HG03342 (cell line): Measurements from ENCODE around the gene ROR1.

Experiments
- ATAC-seq: cut with Tn5 transposase; IDR thresholded peaks from one replicate; pipeline ENCODE4 v1.9.1; 2021; ENCODE audit warnings: mild to moderate bottlenecking, moderate library complexity; ENCODE audit not compliant: unreplicated experiment

ROR1 gene

DNA sequence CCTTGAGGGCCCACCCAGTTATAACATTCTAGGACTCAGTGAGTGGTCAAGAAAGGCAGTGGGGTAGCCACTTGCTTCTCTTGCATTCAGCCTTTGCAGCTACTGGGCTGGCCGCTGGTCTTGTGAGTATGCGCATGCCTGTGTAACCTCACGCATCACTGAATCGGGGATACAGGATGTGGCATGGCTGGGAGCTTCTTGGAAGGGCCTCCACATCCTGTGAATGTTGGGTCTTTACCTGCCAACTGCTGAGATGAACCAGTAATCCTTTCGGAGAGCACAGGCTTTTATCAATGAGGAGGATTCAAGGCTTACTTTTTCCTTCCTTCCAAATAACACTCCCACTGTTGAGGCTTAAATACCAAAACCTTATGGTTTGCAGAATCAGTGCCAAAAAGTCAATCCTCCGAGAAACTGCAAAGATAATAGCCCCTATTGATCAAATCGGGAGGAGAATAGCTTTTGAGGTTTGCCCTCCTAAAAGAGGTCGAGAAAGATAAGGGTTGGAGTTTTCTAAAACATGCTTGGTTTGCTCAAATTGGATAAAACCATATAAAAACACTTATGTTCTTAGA is 230.7 kb downstream of the ROR1 start:
- ATAC-seq: no peak

DNA sequence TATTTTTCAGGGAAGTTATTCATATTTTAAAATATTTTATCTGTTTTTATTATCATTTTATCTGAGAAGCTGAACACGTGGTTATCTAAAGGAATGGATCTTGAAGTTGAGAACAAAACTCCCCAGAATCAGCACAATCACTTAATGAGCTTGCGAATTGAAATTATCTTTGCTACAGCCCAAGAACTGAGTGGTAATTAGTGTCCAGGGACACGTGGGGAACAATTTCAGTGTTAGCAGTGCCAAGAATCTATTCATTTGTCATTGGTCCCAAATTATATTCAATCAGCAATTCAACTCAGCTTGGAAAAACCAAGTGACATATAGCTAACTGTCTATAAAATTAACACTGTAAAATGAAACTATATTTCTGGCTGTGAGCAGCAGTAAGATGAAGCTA is 232.0 kb downstream of the ROR1 start:
- ATAC-seq: no peak

DNA sequence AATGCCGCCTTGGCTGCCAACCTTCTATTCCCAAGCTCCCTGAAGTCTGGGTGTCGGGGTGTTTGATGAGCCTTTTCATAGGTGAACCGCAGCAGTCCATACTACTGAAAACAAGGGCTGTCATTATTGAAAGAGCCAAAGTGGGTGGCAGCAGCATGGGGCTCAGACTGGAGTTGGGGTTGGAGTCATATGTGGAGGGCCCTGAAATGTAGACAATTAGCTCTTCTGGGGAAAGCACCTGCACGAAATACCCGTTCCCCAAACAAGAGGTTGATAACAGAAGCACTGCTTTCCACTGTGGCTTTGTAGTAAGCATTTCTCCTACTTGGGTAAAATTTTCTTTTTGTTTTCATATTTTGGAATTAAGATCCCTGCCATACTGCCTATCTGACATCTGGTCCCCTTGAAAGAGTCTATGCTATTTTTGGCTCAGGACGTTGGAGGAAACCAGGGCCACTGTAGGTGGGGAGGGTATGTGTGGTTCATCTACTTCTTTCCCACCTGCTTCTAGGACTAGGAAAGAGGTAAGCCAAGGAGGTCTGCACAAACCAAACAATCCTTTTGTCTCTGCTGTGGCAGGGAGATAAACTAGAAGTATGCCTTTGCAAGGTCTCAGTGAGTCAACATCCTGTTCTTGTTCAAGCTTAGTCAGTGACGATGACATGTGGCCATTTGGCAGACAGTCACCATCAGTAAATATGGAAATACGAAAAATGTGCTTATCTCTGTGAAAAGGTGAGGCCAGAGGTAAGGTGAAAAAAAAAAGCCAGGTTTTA is 232.6 kb downstream of the ROR1 start:
- ATAC-seq: no peak

DNA sequence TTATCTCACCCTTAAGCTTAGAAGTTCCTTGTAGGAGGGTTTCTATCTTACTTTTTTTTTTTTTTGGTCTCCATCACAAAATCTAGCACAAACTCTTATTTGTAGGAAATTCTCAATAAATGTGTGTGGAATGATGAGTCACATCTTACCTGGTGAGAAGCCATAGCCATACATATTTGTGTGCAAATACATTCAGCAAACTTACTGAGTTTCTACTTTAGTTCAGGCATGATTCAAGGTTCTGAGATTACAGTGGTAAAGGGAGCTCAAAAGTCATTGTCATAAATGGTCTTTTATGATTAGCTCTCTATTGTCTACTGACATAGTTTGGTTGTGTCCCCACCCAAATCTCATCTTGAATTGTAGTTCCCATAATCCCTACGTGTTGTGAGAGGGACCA is 236.5 kb downstream of the ROR1 start:
- no peak for ATAC-seq

DNA sequence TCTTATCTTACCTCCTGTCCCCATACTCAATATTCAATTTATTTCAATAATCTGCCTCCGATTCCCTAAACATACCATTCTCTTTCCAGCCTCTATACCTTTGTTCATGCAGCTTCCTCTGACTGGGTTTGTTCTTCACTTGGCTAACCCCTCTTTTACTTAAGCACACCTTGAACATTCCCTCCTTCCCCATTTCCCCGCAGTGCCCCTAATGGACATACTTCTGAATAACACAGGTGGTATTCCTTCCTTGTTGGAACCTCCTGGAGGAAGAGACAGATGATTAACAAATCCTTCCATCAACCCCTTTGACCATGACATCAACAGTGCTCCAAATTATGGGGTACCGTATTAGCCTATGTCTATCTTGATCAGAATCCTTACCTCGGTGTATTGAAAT is 239.6 kb downstream of the ROR1 start:
- no peak for ATAC-seq

DNA sequence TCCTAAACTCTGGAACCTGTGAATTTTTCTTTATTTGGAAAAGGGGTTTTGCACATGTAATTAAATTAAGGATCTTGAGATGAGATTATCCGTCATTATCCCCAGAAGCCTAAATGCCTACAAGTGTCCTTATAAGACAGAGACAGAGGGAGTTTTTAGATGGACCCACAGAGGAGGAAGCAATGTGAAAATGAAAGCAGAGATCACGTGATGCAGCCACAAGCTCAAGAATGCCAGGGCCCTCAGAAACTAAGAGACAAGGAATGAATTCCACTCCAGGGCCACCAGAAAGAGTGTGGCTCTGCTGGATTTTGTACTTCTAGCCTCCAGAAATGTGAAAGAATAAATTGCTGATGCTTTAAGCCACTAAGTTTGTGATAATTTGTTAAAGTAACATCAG is 246.0 kb downstream of the ROR1 start:
- peak; percentile 85 for ATAC-seq

DNA sequence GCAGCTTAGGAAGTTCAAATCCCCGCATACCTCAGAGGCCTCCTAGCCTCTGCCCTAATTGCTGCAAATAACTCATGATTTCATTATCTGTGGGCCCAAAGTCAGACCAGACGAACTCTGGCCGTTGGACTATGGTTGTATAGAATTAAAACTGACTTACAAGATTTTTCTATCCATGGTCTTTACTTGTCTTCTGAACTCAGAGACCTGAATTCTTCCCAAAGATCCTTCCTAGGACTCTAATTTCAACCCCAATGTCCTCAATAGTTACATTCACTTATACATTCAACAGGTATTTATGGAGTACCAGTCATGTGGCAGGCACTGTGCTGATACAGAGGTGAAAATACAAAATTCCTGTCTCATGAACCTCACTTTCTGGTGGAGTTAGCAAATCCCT is 247.2 kb downstream of the ROR1 start:
- ATAC-seq: no peak

DNA sequence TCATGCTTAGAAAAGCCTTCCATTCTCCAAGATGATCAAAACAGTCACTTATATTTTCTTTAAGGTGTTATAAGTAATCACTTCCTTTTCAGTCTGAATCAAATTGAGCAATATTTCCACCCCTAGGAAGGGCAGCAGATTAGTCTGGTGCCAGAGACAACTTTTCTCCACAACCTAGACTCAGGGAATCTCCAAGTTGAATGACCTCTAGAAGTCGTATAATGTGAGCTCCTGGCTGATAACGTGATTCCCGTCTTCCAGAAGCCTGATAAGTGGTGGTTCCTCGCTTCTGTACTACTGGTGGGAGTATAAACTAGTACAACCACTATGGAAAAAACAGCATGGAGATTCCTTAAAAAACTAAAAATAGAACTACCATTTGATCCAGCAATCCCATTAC is 251.2 kb downstream of the ROR1 start:
- ATAC-seq: no peak

DNA sequence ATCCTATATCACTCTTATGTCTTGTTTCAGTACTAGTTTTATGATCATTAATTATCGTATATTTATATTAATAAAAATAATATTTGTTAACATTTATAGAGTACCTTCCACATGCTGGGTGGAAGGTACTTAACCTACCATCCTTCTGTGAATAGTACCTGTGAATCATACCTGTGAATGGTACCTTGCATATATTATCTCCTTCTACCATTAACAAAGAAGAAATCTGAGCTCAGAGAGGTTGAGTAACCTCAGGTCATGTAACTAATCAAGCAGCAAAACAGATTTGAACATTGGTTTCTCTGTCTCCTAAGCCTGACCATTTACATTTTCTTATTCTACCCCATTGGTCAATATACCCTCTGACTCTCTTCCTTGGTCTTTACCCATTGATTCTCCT is 255.2 kb downstream of the ROR1 start:
- ATAC-seq: no peak

DNA sequence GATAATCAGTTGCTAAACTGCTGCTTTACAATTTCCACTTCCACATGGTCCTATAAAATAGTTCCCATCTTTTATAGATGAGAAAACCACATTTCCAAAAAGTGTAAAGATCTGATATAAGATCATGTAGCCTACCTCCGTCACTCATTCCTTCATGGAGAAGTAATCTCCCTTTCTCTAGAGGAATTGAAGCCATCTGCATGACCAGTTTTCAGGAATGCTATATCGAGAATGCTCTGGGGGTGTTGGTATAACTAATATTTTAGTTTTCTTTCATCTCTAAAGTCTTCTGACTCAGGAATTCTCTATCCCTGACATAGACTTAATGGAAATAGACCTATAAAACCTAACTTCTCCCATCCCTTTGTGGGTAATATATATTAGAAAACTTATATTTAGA is 256.6 kb downstream of the ROR1 start:
- ATAC-seq: no peak

DNA sequence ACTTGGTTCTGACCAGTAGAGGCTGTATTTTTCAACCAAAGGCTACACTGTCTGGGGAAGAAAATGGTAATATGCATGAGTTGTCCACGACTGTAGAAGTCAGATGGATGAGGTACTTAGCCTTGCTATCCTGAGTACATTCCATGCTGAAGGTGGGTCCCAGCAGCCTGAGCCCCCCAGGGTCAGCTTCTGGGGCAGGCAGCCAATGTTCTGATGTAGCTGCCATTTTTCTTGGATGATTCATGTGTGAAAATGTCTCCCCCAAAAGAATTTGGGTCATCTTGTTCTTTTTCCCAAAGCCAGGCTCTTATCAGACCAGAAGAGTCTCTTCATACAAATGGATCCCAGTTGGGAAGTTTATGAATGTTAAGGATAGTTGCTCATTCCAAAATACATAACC is 257.4 kb downstream of the ROR1 start:
- no peak for ATAC-seq

DNA sequence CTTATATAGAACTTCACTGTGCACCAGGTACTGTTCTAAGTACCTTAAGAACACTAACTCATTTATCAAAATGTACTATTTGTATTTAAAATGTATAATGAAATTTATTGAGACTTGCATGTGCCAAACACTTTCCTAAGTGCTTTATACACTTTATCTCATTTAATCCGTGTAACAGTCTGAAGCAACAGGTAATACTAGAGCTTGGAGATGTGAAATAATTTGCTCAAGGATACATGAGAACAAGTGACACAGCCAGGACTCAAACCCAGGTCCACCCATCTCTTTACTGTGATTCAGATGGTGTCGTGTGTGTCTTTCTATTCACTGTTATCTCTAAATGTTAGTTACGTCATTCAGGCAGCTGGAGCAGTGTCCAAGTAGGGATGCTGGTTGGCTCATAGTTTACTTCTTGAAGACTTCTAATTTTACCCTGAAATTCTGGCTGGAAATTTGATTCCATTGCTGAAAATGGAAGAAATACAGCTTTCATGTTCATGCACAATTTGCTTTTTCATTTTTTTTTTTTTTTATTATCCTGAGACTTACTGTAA is 259.9 kb downstream of the ROR1 start:
- ATAC-seq: no peak

DNA sequence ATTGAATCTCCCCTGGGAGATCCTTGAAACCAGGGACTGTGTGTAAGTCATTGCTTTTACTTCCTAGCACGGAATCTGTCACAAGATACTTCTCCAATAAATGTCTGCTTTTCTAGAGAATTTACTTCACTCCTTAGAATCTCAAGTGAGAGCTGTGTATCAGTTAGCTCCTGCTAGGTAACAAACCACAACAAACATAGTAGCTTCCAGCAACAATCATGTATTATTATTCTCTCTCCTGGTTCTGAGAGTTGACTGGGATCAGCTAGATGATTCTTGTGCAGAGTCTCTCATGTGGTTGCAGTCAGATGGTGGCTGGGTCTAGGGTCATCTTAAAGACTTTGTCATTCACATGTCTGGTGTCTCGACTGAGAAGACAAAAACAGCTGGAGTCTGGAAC is 262.7 kb downstream of the ROR1 start:
- ATAC-seq: no peak

DNA sequence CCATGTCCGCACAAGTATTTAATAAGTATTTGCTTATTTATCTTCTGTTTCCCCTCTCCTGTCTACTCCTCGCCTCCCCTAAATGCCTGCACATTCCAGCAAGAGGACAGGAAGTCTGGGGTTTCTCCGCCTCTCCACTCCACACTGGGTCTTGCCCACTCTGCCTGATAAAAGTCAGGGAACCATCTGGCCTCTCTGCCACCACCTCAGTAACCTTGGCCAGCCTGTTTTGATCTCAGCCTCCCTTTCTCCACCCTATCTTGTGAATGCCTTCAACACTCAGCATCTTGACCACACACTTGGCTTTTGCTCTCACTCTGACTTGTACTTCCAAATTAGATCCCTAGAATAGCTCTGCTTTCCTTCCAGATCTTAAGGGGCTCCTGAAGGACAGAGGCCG is 264.3 kb downstream of the ROR1 start:
- no peak for ATAC-seq

DNA sequence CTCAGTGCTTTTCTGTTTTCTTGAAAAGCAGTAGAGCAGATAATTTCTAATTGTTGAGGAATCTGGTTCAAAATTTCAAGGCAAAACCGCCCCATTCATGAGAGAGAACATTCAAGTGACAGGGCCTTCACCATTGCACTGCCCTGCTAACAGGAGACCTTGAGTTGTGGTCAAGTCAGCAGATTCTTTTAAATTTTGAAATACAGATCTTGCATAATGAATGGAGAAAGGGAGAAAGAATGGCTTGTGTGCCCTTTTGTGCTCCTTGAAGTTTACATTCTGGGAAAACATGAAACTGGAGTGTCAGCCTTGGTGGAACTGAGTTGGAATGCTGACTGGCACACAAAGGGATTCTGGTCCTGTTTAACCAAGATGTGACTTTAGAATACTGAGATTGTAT is 265.1 kb downstream of the ROR1 start:
- ATAC-seq: no peak

DNA sequence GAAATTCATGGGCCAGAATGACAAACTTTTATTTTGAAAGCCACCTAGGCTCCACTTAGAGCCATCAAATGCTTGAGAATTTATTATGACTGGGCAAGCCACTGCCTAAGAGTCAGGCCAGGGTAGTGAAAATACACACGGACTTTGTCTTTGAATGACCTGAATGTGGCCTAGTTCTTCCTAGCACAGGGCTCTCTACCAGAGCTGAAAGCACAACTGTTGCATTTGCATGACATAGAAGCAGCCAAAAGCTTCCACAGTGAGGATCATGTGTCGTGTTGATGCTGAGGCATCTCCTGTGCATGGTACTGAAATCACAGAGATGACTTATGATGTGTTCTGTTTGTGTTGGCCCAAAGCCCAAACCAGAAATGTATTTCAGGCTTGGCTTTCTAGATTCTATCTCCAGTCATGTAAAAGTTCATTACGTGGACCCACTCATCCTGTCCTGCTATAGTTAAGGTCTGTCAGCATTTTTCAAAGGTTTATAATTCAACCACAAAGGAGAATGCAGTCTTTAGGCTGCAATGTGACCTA is 265.6 kb downstream of the ROR1 start:
- ATAC-seq: no peak

DNA sequence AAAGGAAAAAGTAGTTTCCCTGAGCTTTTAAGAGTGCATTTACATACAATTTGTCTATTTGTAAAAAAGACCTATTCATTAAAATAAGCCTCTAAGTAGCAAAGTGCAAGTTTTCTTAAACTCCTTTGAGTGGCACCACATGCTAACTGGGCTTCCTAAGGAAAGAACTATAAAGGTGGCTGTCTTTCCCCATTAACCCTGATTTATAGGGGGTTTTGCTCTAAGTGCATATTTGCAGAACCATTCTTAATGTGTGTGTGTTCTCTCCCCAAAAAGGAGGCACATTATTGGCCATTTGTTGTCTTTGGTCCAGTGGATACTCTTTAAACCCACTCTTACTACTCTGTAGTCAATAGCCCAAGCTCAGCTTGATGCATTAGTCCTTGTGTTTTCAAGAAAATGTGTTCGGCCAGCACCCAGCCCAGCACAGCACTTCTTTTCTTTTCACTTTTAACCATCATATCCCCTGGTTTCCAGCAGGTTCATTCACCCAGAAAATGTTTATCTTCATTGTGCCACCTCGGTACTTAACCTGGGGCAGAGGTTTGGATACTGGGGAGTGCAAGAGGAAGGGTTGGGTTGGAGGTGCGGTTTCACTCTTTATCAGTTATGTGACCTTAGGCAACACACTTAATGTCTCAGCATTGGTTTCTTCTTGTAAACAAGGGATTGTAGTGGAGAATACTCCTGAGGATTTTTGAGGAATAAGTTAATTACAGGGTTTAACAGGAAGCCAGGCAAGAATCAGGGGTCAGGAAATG is 267.7 kb downstream of the ROR1 start:
- ATAC-seq: no peak

DNA sequence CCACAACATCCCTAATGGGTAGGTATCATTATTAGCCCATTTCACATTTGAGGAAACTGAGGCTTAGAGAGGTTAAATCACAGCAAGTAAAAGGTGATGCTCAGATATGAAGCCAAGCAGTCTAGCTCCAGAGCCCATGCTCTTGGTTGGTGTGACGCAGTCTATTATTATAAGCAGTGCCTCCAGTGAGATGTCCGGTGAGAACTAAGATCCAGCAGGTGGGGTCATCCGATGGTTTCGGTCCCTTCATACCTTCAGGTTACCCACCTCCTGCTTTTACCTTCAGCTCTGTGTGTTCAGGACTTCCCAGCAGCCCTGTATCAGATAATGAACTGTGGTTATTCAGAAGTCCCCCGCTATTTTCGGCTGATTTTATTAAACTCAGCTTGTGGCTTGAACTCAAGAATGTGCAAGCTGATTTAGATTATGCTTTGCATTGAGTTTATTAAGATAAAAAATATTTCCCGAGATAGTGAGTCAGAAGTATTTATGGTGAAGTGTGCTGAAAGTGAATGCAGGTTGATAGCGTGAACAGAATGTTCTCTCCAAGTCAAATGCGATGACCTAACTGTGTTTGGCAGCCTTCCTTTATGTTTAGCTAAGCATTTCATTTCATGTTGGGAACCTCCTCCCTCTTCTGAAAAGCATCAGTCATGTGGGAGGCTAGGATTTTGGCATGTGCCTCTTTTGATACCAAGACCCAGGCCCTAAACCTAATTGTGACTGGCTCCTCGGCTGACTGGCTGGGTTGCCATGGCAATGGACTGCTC is 268.7 kb downstream of the ROR1 start:
- ATAC-seq: no peak

DNA sequence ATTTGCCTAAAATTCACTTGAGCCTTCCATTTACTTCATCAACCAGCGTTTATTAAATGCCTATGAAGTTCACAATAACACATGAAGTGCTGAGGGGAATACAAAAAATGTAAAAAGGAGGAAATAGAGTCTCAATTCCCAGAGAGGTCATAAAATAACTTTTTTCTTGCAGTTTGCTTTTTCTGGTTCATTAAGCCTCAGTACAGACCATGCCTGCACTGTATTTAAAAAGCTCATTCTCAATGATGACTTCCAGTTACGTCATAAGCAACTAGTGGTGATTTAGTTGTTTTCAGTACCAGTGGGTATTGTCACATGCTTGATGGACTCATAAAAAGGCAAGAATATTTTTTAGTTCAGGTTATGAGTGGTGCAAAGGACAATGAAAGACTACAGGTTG is 269.5 kb downstream of the ROR1 start:
- ATAC-seq: no peak

DNA sequence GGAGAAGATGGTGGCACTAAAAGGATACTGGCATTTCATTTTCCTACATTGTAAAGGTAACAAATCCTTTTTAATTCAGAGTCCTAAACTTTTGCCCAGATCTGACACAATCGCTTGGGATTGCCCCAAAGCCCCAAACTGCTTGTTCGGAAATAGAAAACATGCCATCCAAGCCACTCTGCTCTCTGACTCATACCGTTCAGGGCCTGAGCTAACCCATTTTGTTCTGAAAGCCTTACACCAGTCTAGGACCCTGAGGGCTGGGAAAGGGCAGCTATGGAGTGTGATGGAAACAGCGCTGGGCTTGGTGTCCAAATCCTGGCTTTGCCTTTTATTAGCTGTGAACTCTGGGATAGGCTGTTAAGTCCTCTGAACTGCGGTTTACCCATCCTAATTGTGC is 270.2 kb downstream of the ROR1 start:
- no peak for ATAC-seq

DNA sequence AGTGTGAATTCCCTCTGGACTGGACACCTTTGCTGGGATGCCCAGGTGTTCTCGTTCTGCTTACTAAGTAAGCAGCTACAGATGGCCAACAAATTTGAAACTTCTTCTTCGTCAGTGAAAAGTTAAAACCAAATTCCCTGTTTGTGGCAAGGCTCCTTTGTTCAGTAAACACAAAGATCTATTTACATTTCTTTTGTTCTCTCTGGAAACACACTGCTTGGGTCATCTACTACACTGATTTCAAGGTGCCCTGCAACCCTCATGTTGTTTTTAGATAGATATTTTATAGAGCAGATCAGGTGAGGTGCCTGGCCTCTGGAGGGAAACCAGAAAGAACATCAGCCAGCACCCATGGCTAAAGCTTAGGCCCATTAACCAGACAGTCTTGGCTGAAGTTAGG is 272.4 kb downstream of the ROR1 start:
- no peak for ATAC-seq
